NOMO-1 treated with DMSO at 0.1 percent for 48 hours (cell line): ENCODE results near the gene LYRM4.
"Not testable (repeated sequence)": the region's sequence is repeated elsewhere in the genome, so short reads cannot be mapped to it uniquely, and the experiment has no call there.

ENCODE experiments used
- DNase-seq: peaks from one replicate; lab custom pipeline; 2025; ENCODE audit not compliant: unreplicated experiment; lab: John Stamatoyannopoulos, UW

Gene LYRM4

DNA sequence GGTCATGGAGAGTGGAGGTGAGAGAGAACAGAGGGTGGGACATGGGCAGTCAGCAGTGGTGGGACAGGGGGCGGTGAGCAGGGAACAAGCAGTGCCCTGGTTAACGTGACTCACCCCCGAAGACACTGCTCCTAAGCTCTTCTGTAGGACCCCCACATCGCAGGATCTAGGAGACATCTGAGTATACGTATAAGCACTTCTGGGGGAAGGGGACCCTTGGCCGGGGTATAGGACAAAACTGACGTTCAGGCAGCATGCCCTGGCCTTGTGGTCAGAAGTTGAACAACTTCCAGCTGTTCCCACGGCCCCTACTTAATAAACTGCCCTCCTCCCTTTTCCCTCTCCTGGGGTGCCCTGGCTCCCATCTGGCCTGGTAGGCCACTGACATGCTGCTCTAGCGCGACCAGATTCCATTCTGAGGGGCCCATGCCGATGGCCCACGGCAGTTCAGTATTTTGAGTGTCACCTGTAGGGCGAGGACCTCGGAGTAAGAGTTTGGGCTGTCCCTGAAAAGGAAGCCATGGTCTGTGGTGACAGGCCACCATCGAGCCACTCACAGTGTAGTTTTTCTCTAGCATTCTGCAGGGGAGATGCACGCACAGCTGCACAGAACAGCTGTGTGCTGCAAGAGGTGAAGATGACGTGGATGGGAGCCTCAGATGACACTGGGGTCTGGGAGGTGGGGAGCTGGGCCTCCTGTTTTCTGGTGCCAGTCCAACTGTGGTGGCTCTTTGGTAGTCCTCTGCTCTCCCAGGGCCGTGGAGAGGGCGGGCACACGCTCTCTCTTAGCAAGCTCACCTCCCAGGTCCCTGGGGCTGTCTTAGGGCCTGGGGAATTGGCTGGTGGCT, 137.2 kb downstream of the LYRM4 start:
- DNase-seq = no peak

DNA sequence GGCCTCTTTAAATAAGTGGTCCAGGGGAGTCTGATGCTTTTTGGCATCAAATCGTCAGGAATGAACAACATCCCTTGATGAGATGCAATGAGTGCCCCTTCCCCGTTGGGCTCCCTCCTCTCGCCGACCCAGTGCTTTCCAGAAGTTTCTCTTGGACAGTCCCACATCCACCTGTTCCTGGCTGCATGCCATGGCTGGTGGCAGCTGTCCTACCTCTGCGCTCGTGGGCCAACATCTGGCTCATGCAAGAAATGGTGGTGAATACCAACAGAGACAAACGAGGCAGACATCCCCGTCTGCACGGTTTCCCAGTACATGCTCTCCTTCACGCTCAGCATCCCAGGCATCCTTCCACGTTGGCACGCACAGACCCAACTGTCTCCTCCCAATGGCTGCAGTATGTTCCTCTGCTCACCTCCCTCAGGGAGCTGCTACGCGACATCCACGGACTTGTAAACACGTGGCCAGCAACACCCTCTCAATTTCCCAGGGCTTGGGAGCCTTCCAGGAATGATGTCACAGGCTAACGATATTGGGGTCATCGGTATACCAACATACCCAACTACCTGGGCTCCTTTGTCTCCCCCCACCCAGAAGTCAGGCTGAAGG, 138.1 kb downstream of the LYRM4 start:
- no peak for DNase-seq

DNA sequence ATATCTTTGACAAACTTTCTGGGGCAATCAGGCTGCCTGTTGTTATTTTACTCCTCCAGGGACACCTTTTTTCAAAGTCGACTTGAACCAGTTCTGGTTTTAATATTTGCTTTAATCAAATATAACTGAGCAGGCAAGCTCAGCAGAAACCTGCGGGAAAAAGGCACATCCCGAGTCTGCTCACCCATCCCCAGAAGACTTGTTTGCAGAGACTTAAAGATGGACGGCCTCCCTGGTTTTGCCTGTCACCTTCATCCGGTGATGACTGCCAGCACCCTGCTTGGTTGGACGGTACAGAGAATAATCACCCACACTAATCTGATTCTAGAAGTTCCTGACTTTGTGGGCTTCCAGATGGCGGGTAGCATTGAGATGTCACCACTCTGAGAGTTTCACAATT, 138.8 kb downstream of the LYRM4 start:
- peak; percentile 5 for DNase-seq

DNA sequence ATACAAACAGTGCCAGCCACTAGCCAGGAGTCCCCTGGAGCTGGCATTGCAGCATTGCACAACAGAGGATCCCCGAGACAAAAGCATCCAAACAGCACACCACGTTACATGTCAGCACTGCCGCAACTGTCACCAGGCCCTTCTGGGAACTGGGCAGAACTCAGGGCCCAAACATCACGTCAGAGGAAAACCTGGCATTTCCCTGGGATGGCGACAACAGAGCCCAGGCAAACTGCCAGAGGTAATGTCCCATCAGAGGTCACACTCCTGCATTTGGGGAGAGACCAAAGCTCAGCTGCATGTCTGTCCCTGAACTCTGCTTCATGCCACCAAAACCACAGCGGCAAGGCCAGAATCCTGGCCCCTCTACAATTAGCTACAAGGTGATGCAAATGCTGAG, 139.3 kb downstream of the LYRM4 start:
- DNase-seq = no peak

DNA sequence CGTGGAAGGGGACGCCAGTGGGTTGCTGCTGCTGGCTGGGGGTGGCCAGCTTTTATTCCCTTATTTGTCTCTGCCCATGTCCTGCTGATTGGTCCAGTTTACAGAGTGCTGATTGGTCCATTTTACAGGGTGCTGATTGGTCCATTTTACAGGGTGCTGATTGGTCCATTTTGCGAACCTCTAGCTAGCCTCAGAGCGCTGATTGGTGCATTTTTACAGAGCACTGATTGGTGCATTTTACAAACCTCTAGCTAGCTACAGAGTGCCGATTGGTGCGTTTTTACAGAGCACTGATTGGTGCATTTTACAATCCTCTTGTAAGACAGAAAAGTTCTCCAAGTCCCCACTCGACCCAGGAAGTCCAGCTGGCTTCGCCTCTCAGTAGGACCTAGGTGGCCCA, 140.2 kb downstream of the LYRM4 start:
- DNase-seq = not testable (repeated sequence)

DNA sequence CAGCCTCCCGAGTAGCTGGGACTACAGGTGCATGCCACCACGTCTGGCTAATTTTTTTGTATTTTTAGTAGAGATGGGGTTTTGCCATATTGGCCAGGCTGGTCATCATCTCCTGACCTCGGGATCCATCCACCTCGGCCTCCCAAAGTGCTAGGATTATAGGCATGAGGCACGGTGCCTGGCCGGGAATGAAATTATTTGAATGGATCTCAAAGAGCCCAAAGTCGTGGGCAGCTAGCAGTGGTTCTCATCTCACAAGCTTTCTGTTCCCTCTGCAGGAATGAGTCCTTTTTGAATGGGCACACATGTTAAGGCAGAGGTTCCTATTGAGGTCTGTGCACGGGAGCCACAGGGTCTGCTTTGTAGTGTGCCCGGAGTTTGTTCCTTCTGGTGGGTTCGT, 140.7 kb downstream of the LYRM4 start:
- DNase-seq = no peak

DNA sequence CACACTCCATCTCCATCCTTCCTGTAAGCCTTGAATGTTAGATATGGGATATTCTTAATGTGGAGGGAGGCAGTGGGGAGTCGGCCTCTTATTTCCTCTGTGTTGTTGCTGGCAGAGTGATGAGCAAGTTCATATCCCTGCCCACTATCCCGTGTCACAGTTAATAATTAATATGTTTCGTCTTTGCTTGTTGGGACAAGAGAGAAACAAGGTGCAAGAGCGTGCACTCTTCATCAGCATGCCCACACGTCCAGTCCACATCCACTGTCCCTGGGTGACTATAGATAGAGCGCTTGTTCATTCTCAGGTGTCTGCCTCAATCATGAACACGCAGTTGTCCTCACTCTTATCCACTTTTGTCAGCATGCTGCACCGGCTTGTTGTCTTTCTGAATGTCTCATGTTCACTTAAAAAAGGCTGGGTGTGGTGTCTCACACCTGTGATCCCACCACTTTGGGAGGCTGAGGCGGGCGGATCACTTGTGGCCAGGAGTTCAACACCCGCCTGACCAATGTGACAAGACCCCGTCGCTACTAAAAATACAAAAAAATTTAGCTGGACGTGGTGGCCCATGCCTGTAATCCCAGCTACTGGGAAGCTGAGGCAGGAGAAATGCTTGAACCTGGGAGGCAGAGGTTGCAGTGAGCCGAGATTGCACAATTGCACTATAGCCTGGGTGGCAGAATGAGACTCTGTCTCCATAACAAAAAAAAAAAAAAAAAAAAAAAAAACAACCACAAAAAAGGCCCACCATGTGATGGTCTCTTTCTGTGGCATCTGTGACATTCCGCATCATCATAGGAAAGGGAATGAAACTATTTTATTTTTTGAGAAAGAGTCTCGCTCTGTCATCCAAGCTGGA, 141.4 kb downstream of the LYRM4 start:
- DNase-seq = no peak

DNA sequence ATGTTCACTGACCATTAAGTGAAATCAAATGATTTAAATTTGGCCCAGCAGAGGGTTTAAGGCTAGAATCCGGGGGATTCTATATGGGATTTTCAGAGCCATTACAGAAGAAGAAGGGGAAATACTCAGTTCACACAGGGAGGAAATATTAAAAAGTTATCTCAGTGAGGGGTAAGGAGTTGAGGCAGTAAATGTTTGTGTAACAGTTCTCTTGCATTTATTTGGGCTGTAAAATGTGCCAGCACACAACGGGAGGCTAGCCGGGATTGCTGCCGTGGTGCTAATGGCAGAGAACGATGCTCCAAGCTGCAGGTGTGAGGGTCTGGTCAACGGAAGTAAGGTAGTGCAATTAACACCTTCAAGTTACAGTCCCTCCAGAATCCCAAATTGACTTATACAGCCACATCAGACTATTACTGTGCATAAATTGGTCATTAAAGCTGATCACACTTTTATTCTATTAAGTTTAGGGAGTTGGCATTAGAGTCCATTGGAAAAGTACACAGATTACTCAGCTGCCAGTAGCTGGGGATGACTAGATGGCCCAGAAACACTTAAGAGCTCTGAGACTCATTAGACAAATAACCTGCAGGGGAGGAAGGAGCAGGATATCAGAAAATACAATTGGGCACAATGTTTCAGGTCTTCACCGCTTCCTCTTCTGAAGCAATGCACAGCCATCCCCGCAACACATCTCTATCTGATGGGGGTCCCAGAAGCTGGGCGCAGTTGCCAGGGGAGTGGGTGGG, 144.3 kb downstream of the LYRM4 start:
- DNase-seq = no peak

DNA sequence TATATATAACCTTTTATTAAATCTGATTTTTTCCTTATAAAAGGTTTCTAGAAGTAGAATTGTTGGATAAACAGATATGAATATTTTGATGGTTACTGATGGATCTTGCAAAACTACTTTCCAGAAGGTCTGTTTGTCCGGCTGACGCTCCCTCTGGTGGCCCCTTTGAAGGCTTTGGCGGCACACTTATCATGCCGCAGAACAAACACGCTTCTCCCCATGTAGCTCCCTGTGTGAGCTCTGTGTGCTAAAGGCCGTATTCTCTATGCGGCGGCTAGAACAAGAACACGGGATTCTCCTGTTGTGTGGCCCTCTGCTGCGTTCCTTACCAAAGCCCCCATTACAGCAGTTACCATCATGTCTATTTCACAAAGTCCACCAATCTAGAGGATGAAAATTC, 145.6 kb downstream of the LYRM4 start:
- DNase-seq = no peak

DNA sequence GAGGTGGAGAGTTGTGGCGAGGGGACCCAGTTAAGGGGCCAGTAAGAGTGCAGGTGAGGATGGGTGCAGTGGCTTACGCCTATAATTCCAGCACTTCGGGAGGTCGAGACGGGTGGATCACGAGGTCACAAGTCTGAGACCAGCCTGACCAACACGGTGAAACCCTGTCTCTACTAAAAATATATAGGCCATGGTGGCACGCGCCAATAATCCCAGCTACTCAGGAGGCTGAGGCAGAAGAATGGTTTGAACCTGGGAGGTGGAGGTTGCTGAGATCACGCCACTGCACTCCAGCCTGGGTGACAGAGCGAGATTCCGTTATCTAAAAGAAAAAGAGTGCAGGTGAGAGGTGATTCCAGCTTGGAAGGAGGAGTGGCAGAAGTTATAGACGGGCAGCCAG, 147.7 kb downstream of the LYRM4 start:
- DNase-seq = no peak

DNA sequence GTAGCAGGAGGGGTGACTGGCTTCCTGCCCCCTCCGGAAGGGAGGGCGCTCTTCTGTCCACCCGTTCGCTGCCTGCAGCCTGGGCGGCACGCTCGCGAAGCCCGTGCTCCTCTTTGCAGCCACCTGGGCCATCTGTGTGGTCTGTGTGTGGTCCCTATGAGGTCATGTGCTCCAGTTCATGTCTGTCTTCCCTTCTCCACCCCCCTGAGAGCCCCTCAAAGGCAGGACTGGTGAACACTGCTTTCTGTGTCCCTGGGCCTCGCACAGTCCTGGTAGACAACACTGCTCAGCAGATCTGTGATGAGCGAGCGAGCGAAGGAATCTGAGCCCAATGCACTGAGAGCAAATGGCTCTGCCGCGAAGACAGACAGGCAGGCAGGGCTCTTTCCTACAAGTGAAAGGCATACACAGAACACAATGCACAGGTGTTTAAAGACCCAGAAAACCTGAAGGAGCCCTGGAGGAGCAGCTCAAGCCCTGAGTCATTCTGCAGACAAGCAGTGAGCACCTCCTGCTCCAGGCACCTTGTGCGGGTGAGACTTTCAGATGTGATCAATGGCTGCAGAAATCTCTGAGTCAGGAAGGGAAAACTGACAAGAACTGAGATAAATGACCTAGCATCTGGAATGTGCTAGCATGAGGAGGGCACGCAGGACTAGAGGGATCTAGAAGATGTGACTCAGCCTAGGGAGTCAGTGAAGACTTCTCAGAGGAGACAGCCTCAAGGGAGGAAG, 148.5 kb downstream of the LYRM4 start:
- DNase-seq = no peak

DNA sequence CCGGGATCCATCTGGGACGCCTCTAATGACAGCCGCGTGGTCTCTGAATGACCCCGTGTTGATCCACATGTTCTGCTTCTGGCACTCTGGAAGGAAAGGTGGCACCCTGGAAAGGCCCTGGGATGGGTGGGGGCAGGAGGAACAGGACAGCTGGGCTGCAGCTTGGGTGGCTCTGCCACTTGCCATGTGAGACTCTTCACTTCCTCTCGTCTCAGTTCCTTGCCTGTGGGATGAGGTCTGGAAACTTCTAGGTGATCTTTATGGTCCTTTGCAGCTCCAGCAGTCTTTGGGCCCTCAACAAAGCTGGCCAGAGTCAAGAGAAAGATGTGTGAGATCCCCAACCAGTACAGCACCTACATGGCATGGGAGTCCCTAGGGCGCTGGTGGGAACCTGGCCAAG, 149.1 kb downstream of the LYRM4 start:
- no peak for DNase-seq

DNA sequence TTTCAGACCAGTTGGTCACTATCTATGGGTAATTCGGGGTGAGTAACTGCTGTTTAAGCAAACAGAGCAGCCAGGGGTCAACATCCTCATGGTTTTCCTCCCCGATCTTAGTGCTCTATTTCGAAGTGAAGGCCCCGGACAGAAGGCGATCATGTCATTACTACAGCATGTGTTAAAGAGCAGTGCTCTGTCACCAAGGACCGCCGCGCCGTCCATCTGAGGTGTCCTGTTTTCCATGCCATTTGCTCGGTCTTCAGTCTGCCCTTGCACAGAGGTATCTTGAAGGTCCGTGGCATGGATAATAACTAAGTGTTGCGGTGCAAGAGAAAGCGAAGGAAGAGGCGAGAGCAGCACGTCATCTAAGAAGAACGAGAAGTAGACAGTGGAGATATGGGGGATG, 150.5 kb downstream of the LYRM4 start:
- DNase-seq = no peak

DNA sequence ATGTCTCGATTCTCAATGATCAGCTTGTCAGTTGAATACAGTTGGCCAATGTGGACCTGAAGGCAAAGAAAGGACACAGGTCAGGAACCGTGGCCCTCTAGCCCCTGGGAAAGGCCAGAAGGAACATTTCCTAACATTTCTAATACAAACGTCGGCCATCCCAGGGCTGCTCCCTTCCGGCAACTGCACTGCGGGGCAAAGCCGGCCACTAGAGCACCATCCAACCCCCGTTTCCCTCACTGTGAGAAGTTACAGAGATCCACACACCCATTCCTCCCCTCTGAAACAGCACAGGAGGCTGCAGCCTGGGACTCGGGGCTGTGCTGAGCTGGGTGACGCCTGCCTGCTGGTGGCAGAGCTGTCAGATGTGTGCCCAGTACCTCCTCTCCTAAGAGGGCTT, 151.3 kb downstream of the LYRM4 start:
- DNase-seq = no peak

DNA sequence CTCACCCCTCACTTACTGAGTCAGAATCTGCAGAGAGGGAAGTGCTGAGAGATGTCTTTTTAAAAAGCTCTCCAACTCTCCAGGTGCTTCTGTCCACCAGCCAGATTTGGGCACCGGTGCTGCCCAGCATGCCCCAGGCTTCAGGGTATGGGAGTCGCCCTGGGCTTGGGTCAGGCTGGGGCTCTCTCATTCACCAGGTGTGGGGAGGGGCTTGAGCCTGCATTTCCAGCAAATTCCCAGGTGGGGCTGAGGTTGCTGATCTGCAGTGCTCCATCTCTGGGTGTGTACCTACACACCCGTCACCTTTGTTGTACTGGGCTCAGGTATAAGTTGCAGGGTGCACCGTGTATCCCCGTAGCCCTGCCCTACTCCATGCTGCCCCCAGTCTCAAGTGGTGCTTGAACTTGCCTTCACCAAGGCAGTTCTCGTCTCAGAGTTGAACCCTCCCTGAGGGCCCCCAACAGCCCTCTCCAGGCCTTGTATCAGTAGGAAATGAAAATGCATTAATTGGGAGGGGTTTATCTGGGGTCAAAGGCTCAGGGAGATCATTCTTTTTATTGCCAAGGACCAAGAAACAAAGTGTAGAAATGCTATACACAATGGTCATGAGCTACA, 152.1 kb downstream of the LYRM4 start:
- no peak for DNase-seq

DNA sequence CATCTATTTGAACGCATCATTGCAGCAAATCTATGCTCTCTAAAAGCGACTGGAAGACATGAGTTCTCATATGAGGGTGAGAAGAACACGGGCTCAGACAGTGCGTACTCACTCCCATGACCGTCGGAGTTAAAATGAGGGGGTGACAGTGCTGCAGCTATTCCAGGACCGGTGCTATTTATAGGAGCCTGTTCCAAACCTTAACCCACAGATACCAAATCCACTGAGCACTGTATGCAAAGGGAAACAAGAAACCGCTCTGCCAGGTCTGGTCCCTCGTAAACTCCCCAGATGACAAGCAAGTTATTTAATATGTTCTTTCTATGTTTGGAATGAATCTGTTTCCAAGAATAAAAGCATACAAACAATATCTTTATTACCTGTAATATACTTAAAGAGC, 152.7 kb downstream of the LYRM4 start:
- DNase-seq = no peak

DNA sequence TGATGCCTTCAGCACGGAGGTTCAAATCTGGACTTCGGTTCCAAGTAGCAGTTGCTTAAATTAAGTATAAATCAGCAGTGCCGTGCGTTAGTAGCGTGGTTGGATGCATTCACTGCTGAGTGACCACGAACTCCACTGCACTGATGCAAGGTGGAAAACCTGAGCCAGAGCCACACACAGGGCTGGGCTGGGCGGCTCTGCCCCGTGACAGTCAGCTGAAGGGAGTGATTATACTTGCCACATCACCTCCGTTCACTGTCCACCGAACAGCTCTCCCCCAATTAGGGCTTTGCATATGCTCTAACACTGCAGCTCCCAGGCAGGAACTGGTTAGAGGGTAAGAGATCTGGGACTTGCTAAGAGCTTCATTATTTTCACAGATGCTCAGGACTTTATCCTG, 153.4 kb downstream of the LYRM4 start:
- DNase-seq = no peak

DNA sequence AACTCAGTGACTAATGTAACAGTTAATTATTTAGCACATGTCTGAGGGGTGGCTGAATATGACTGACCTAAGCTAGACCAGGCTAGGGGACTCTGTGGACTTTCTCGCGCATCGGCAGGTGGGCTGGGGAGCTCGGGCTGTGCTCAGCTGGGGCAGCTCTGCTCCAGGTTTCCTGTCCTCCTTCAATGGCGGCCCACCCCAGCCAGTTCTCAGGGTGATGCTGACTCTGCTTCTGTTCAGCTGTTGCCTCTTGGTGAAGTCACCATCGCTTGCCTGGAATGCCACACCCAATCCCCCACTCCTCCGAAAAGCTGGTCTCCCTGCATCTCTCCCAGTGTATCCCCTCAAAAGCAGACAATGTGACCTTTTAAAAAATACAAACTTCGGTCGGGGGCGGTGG, 155.6 kb downstream of the LYRM4 start:
- DNase-seq = no peak

DNA sequence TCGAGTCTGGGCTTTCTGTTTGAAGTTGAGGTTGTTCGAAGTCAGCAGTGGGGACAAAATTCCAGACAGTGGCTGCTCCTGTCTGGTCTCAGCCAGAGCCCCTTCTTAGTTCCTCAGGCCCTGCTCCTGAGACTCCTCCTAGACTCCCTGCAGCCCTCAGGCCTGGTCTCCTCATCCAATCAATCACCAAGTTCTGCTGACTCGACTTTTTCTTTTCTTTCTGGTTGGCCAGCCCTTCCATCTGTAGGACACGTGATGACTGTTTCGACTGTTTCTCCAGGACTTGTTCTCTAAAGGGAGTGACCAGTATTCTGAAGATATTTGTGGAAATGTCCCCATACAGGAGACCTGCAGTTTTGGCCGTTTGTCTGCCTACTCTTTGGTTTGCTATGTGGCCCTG, 156.1 kb downstream of the LYRM4 start:
- no peak for DNase-seq

DNA sequence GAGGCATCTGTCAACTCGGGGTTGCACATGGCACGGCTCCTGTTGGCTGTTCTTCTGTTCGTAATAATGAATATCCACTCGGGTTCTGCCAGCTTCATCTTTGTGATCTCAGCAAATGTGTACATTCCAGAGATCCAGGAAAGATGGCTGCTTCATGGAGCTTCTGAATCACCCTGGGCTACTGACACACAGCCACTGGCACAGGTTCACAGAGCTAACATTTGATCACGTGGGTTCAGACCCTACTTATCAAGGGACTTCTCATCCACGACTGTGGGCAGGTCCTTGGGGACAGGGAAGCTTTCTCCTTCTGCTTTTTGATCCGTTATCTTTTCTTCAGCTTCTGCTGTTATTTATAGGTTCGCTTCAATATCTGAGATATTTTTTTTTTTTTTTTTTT, 157.5 kb downstream of the LYRM4 start:
- DNase-seq = no peak
